PC-3 (cell line): ENCODE data around the gene ZC3H14.

Source experiments
- EZH2 ChIP-seq: fragments of 300-600 bp; sonication (generic); IDR thresholded peaks from one replicate; pipeline ENCODE4 v1.6.1; 2017; ENCODE audit warnings: antibody characterized with exemption, mild to moderate bottlenecking, low read length; ENCODE audit not compliant: unreplicated experiment
- TF ChIP-seq, protein P1 (sequence below): fragments of 300-600 bp; sonication (generic); conservative IDR thresholded peaks from 2 replicates; pipeline ENCODE4 v1.5.1; 2017; ENCODE audit warnings: antibody characterized with exemption, low read depth, mild to moderate bottlenecking, low read length

DNA sequence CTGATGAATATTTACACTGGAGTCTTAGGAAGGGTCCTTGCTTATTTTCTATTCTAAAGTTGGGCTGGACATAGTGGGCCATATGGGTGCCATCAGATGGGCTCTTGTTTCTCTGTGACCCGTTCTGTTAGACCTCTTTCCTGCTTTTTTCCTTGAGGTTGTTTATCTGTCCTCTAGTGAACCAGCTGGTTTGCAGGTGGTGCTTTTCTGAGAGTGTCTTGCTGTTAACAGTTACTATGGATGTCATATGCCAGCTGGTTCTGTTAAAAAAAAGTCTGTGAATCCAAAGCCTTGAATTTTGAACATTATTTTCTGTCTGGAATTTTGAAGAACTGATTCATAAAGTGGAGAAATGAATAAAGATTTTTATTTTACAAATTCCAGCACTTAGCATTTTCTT, 29.2 kb downstream of the ZC3H14 start:
- no peak for TF ChIP-seq EZH2
- TF ChIP-seq, protein P1, sequence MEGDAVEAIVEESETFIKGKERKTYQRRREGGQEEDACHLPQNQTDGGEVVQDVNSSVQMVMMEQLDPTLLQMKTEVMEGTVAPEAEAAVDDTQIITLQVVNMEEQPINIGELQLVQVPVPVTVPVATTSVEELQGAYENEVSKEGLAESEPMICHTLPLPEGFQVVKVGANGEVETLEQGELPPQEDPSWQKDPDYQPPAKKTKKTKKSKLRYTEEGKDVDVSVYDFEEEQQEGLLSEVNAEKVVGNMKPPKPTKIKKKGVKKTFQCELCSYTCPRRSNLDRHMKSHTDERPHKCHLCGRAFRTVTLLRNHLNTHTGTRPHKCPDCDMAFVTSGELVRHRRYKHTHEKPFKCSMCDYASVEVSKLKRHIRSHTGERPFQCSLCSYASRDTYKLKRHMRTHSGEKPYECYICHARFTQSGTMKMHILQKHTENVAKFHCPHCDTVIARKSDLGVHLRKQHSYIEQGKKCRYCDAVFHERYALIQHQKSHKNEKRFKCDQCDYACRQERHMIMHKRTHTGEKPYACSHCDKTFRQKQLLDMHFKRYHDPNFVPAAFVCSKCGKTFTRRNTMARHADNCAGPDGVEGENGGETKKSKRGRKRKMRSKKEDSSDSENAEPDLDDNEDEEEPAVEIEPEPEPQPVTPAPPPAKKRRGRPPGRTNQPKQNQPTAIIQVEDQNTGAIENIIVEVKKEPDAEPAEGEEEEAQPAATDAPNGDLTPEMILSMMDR: no peak
